Smooth muscle cell (in vitro differentiated cells): ENCODE data around the gene PGLYRP2. TPM values are rescaled to one million over a fixed set of nuclear protein-coding genes. Genes with fewer than 3 reads are reported as not detected.
"Not testable (repeated sequence)": the region's sequence is repeated elsewhere in the genome, so short reads cannot be mapped to it uniquely, and the experiment has no call there.

Source experiments
- DNase-seq: peaks from one replicate; lab custom pipeline; 2025; ENCODE audit not compliant: unreplicated experiment; lab: John Stamatoyannopoulos, UW
- H2AFZ ChIP-seq: fragments of 200-600 bp; sonication (generic); 2 replicates; pipeline ENCODE4 v1.6.0; 2016; ENCODE audit warnings: antibody characterized with exemption, low read depth, mild to moderate bottlenecking
- H3F3A ChIP-seq: fragments of 200-600 bp; sonication (generic); 2 replicates; pipeline ENCODE4 v1.6.0; 2017; ENCODE audit warnings: antibody characterized with exemption, low read depth
- H3K27ac ChIP-seq: fragments of 200-600 bp; sonication (generic); 2 replicates; pipeline ENCODE4 v1.5.1; 2016; ENCODE audit warnings: low read depth, mild to moderate bottlenecking
- H3K27me3 ChIP-seq: fragments of 200-600 bp; sonication (generic); 2 replicates; pipeline ENCODE4 v1.6.1; 2016; ENCODE audit warnings: low read depth, mild to moderate bottlenecking
- H3K36me3 ChIP-seq: fragments of 200-600 bp; sonication (generic); 2 replicates; pipeline ENCODE4 v1.5.1; 2016; ENCODE audit warnings: low read depth
- H3K4me1 ChIP-seq: fragments of 200-600 bp; sonication (generic); 2 replicates; pipeline ENCODE4 v1.5.1; 2016; ENCODE audit warnings: low read depth
- H3K4me2 ChIP-seq: fragments of 200-600 bp; sonication (generic); 2 replicates; pipeline ENCODE4 v1.6.0; 2016; ENCODE audit warnings: mild to moderate bottlenecking
- H3K4me3 ChIP-seq: fragments of 200-600 bp; sonication (generic); 2 replicates; pipeline ENCODE4 v1.5.1; 2016; ENCODE audit warnings: mild to moderate bottlenecking
- H3K79me2 ChIP-seq: fragments of 200-600 bp; sonication (generic); 2 replicates; pipeline ENCODE4 v1.6.0; 2016; ENCODE audit warnings: low read depth, mild to moderate bottlenecking
- H3K9ac ChIP-seq: fragments of 200-600 bp; sonication (generic); 2 replicates; pipeline ENCODE4 v1.6.0; 2016; ENCODE audit warnings: low read depth
- H3K9me3 ChIP-seq: fragments of 200-600 bp; sonication (generic); replicated peaks from 2 replicates; pipeline ENCODE4 v1.5.1; 2016; ENCODE audit warnings: low read depth
- H4K20me1 ChIP-seq: fragments of 200-600 bp; sonication (generic); 2 replicates; pipeline ENCODE4 v1.6.0; 2016; ENCODE audit warnings: low read depth
- WGBS: methylation state at CpG from one replicate; pipeline ENCODE4 v1.1.7; 2016; ENCODE audit warnings: low lambda C conversion rate; 5-methylcytosine and 5-hydroxymethylcytosine counted together
- polyA plus RNA-seq: library from polyadenylated mRNA; unstranded; fragments of >200 nt; fragmentation: Nextera tagmentation; extraction: Ambion mirVana; gene quantifications from 2 replicates; pipeline ENCODE4 v1.2.1, GENCODE V29; 2016
- total RNA-seq: library from RNA; depleted of rRNA; stranded (reverse); fragments of >200 nt; gene quantifications from 2 replicates; pipeline ENCODE4 v1.2.3, GENCODE V29; 2014
- TF ChIP-seq, protein P1 (sequence below): fragments of 200-600 bp; sonication (generic); IDR thresholded peaks from 2 replicates; pipeline ENCODE4 v1.5.1; 2017; ENCODE audit warnings: borderline replicate concordance, mild to moderate bottlenecking, antibody characterized with exemption; ENCODE audit not compliant: insufficient read depth, poor library complexity, severe bottlenecking

The PGLYRP2 gene
- total and polyA plus RNA-seq, 2 experiments from 2014 or later: not detected

DNA sequence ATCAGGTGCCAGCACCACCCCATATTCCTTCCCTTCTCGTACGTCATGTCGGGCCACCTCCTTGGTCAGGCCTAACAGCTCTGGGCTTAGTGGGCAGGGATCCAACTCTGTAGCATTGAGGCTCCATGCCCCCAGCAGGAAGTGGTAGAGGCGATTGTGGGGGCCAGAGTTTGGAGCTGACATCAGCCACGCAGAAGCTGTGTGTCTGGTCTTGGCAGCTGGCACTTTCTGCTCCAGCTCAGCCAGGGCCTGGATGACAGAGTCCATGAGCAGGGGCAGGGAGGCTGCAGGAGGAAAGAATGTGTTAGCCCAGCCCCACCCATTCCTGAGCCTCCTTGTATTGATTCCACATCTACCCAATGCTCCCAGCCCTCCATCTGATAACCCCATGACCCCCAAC, 3.0 kb downstream of the PGLYRP2 start:
- Histone ChIP-seq H3K4me3 (no peak overlapping the region), H3K27me3 (no peaks in the 10 kb centered on the region), H3K4me2 (no peak overlapping the region), H3K4me1 (no peaks in the 10 kb centered on the region), H3K9me3 (no peaks in the 10 kb centered on the region), H4K20me1 (no peaks in the 10 kb centered on the region), H3K36me3 (no peaks in the 10 kb centered on the region), H3F3A (no peaks in the 10 kb centered on the region), H3K27ac (no peak overlapping the region), H3K9ac (no peak overlapping the region), H3K79me2 (no peaks in the 10 kb centered on the region), H2AFZ (no peak overlapping the region)
- TF ChIP-seq, protein P1, sequence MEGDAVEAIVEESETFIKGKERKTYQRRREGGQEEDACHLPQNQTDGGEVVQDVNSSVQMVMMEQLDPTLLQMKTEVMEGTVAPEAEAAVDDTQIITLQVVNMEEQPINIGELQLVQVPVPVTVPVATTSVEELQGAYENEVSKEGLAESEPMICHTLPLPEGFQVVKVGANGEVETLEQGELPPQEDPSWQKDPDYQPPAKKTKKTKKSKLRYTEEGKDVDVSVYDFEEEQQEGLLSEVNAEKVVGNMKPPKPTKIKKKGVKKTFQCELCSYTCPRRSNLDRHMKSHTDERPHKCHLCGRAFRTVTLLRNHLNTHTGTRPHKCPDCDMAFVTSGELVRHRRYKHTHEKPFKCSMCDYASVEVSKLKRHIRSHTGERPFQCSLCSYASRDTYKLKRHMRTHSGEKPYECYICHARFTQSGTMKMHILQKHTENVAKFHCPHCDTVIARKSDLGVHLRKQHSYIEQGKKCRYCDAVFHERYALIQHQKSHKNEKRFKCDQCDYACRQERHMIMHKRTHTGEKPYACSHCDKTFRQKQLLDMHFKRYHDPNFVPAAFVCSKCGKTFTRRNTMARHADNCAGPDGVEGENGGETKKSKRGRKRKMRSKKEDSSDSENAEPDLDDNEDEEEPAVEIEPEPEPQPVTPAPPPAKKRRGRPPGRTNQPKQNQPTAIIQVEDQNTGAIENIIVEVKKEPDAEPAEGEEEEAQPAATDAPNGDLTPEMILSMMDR: no peak
- WGBS: 76% methylated on average over 5 of the region's 5 CpGs
- DNase-seq: no peak

DNA sequence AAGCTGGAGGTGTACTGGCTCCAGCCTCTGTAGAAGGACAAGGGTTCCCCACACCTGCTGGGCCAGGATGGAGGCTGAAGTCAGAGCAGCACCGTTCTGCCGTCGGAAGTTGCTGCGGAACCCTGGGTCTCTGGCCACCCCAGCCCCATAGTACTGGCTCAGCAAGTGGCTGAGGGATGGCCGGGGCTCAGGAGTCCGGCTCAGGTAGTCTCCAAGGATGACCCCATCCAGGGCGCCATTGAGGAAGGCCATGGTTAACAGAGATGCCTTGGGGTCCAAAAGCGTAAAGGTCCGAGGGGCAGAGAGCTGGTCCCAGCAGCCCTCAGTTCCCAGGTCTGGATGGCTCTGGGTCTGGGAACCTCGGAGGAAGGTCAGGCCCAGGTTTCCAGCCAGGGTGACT, 3.7 kb downstream of the PGLYRP2 start:
- no peak overlapping the region for H3K4me2 ChIP-seq
- H3K79me2 ChIP-seq: no peaks in the 10 kb centered on the region
- no peaks in the 10 kb centered on the region for H3K9me3 ChIP-seq
- DNase-seq: no peak
- no peaks in the 10 kb centered on the region for H3F3A ChIP-seq
- H3K27ac ChIP-seq: no peak overlapping the region
- no peaks in the 10 kb centered on the region for H3K36me3 ChIP-seq
- H2AFZ ChIP-seq: no peak overlapping the region
- no peak overlapping the region for H3K9ac ChIP-seq
- H3K4me1 ChIP-seq: no peaks in the 10 kb centered on the region
- WGBS: 91% methylated on average over 10 of the region's 10 CpGs
- H4K20me1 ChIP-seq: no peaks in the 10 kb centered on the region
- no peak overlapping the region for H3K4me3 ChIP-seq
- TF ChIP-seq, protein P1: no peak
- no peaks in the 10 kb centered on the region for H3K27me3 ChIP-seq

- peaks cover under 1% of the 10 kb centered on the region for H3K27me3 ChIP-seq
- no peaks in the 10 kb centered on the region for H3K36me3 ChIP-seq
- no peaks in the 10 kb centered on the region for H3K9me3 ChIP-seq
- no peaks in the 10 kb centered on the region for H3K79me2 ChIP-seq
- H4K20me1 ChIP-seq: no peaks in the 10 kb centered on the region
- no peak for DNase-seq
- H3K4me2 ChIP-seq: no peak overlapping the region
- no peak overlapping the region for H3K4me3 ChIP-seq
- no peak overlapping the region for H3K9ac ChIP-seq
- TF ChIP-seq, protein P1: no peak
- H2AFZ ChIP-seq: no peak overlapping the region
- H3K4me1 ChIP-seq: no peaks in the 10 kb centered on the region
- H3F3A ChIP-seq: no peaks in the 10 kb centered on the region
- no peak overlapping the region for H3K27ac ChIP-seq
- WGBS: 70% methylated on average over 4 of the region's 4 CpGs
Observed at GRCh38 chr19:15475169-15475568, 4.1 kb downstream of the PGLYRP2 start.

DNA sequence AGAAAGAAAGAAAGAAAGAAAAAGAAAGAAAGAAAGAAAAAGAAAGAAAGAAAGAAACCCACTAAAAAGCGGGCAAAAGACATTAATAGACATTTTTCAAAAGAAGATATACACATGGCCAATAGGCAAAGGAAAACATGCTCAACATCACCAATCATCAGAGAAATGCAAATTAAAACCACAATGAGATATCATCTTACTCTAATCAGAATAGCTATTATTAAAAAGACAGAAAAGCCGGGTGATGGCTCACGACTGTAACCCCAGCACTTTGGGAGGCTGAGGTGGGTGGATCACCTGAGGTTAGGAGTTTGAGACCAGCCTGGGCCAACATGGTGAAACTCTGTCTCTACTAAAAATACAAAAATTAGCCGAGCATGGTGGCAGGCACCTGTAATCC, 5.5 kb downstream of the PGLYRP2 start:
- not testable (repeated sequence) for H3K4me3 ChIP-seq

More for the DNA sequence above, 5.5 kb downstream of the PGLYRP2 start:
- not testable (repeated sequence) for H3F3A ChIP-seq, H3K36me3 ChIP-seq, DNase-seq, H3K9me3 ChIP-seq, H3K79me2 ChIP-seq, H4K20me1 ChIP-seq, H3K4me1 ChIP-seq, H3K4me2 ChIP-seq, H3K9ac ChIP-seq, H2AFZ ChIP-seq, H3K27ac ChIP-seq
- H3K27me3 ChIP-seq: peaks cover 14% of the 10 kb centered on the region
- WGBS: 87% methylated on average over 4 of the region's 4 CpGs
